HCT116 (cell line): Measurements from ENCODE around the gene CCDC197. TPM values are rescaled to one million over a fixed set of nuclear protein-coding genes. Genes with fewer than 3 reads are reported as not detected.
A peak's percentile ranks its signal among the peaks of the same experiment; 100 is the strongest.

Experiments used
- ATAC-seq: fragments of 200-7000 bp; cut with Tn5 transposase; 2 replicates; pipeline ENCODE4 v1.9.1; 2020; ENCODE audit warnings: mild to moderate bottlenecking, moderate library complexity
- BruUV-seq: library from RNA; stranded (reverse); fragments of 400-500 nt; replicated peaks from 2 replicates; lab custom pipeline; 2021; lab: Mats Ljungman, UMichigan
- CTCF ChIA-PET: fragments of 300-600 bp; sonication (Branson Sonifier 250); formaldehyde crosslinking; loops from one replicate; lab custom pipeline; 2021; ENCODE audit warnings: antibody characterized with exemption; lab: Charles Lee
- POLR2A ChIA-PET: fragments of 300-600, 350-600 bp; sonication (Branson Sonifier 250); formaldehyde crosslinking; loops from one replicate; lab custom pipeline; 2021; ENCODE audit warnings: antibody characterized with exemption; lab: Charles Lee
- RAD21 ChIA-PET, 2 experiments: fragments of 300-600 bp; sonication (Branson Sonifier 250); formaldehyde crosslinking; loops; one replicate each; lab custom pipeline; 2023; ENCODE audit warnings: low total read pairs in 2 of 2; ENCODE audit not compliant: uncharacterized antibody in 2 of 2, unreplicated experiment in 2 of 2, low non-redundant PET in 1 of 2; lab: Charles Lee
- DNase-seq: peaks from one replicate; pipeline ENCODE4 v3.0.0-alpha.2; 2010; ENCODE audit warnings: low read depth, low spot score
- H2AFZ ChIP-seq: fragments of 200-600 bp; shearing (Covaris generic), sonication (generic); 2 replicates; pipeline ENCODE4 v1.6.1; 2017; ENCODE audit warnings: low read depth, mixed run types, mixed read lengths, antibody characterized with exemption, low read length; ENCODE audit not compliant: poor library complexity, severe bottlenecking
- H3K27ac ChIP-seq: 2 replicates; pipeline ENCODE4 v1.5.1; 2012; ENCODE audit warnings: low read depth, low read length
- H3K27me3 ChIP-seq: fragments of 200-600 bp; sonication (generic); 2 replicates; pipeline ENCODE4 v1.6.1; 2016; ENCODE audit warnings: mixed run types, low read length, mixed read lengths; ENCODE audit not compliant: insufficient read depth
- H3K36me3 ChIP-seq, 2 experiments: fragments of 200-500 bp in 1 of 2; fragments of 200-600 bp in 1 of 2; sonication (Bioruptor generic) in 1 of 2; sonication (generic) in 1 of 2; 2 replicates each; pipeline versions ENCODE4 v1.5.1 to v1.6.1; 2014 to 2016; ENCODE audit warnings: low read length in 2 of 2, inconsistent platforms in 1 of 2, mixed read lengths in 1 of 2, mixed run types in 1 of 2; ENCODE audit not compliant: insufficient read depth in 2 of 2, control insufficient read depth in 1 of 2
- H3K4me1 ChIP-seq, 2 experiments: fragments of 200-600 bp in 1 of 2; sonication (generic) in 1 of 2; 2 replicates each; pipeline versions ENCODE4 v1.5.1 to v1.6.1; 2012 to 2017; ENCODE audit warnings: low read length in 2 of 2, inconsistent platforms in 1 of 2, mild to moderate bottlenecking in 1 of 2, mixed read lengths in 1 of 2, mixed run types in 1 of 2, moderate library complexity in 1 of 2; ENCODE audit not compliant: insufficient read depth in 2 of 2, control insufficient read depth in 1 of 2
- H3K4me2 ChIP-seq: fragments of 200-600 bp; sonication (generic); 2 replicates; pipeline ENCODE4 v1.6.1; 2017; ENCODE audit warnings: mixed run types, low read length, mixed read lengths
- H3K4me3 ChIP-seq, 2 experiments: fragments of 200-600 bp in 1 of 2; sonication (generic) in 1 of 2; replicated peaks in 1 of 2; 2 replicates each; pipeline ENCODE4 v1.5.1; 2011 to 2016; ENCODE audit warnings: low read length in 2 of 2, control low read depth in 1 of 2, low read depth in 1 of 2, mild to moderate bottlenecking in 1 of 2, mixed read lengths in 1 of 2, mixed run types in 1 of 2
- H3K79me2 ChIP-seq: fragments of 200-600 bp; sonication (generic); 2 replicates; pipeline ENCODE4 v1.6.1; 2017; ENCODE audit warnings: mild to moderate bottlenecking, mixed run types, low read length, moderate library complexity, mixed read lengths; ENCODE audit not compliant: insufficient read depth
- H3K9ac ChIP-seq: fragments of 200-600 bp; sonication (generic); 2 replicates; pipeline ENCODE4 v1.6.1; 2016; ENCODE audit warnings: low read length, mixed read lengths
- H3K9me2 ChIP-seq: fragments of 200-600 bp; sonication (generic), shearing (Covaris generic); 2 replicates; pipeline ENCODE4 v1.6.1; 2017; ENCODE audit warnings: mixed run types, mild to moderate bottlenecking, moderate library complexity; ENCODE audit not compliant: insufficient read depth
- H3K9me3 ChIP-seq, 2 experiments: fragments of 200-500 bp in 1 of 2; fragments of 200-600 bp in 1 of 2; sonication (Bioruptor generic) in 1 of 2; sonication (generic) in 1 of 2; 2 replicates each; pipeline ENCODE4 v1.6.1; 2014 to 2017; ENCODE audit warnings: low read length in 2 of 2, mixed read lengths in 2 of 2, inconsistent platforms in 1 of 2, low read depth in 1 of 2, mild to moderate bottlenecking in 1 of 2, mixed run types in 1 of 2, moderate library complexity in 1 of 2; ENCODE audit not compliant: control insufficient read depth in 1 of 2, insufficient read depth in 1 of 2
- H4K20me1 ChIP-seq: fragments of 200-600 bp; sonication (generic), shearing (Covaris generic); 2 replicates; pipeline ENCODE4 v1.6.1; 2017; ENCODE audit warnings: mixed run types, mild to moderate bottlenecking, moderate library complexity; ENCODE audit not compliant: insufficient read depth
- CBX3 ChIP-seq: IDR thresholded peaks from 2 replicates; pipeline ENCODE4 v1.6.1; 2012; ENCODE audit warnings: low read depth
- CEBPB ChIP-seq: IDR thresholded peaks from 2 replicates; pipeline ENCODE4 v1.6.1; 2012; ENCODE audit warnings: low read depth
- EGR1 ChIP-seq: IDR thresholded peaks from 2 replicates; pipeline ENCODE4 v1.6.1; 2012; ENCODE audit warnings: low read depth
- EZH2 ChIP-seq: fragments of 200-600 bp; sonication (generic); IDR thresholded peaks from 2 replicates; pipeline ENCODE4 v1.6.1; 2017; ENCODE audit warnings: antibody characterized with exemption, mixed run types
- JUND ChIP-seq: IDR thresholded peaks from 2 replicates; pipeline ENCODE4 v1.6.1; 2012
- MAX ChIP-seq: IDR thresholded peaks from 2 replicates; pipeline ENCODE4 v1.6.1; 2012
- POLR2A ChIP-seq: IDR thresholded peaks from 2 replicates; pipeline ENCODE4 v1.7.0; 2011; ENCODE audit warnings: borderline replicate concordance; ENCODE audit not compliant: insufficient read depth, insufficient read length; ENCODE audit errors: extremely low read depth
- POLR2AphosphoS5 ChIP-seq: IDR thresholded peaks from 2 replicates; pipeline ENCODE4 v1.6.1; 2011; ENCODE audit warnings: mild to moderate bottlenecking, low read depth, low read length, moderate library complexity
- SRF ChIP-seq: IDR thresholded peaks from 2 replicates; pipeline ENCODE4 v1.6.1; 2012; ENCODE audit warnings: low read depth
- YY1 ChIP-seq: IDR thresholded peaks from 2 replicates; pipeline ENCODE4 v1.6.1; 2011; ENCODE audit warnings: low read length, low read depth, moderate library complexity, mild to moderate bottlenecking; ENCODE audit not compliant: insufficient replicate concordance; ENCODE audit errors: extremely low read depth
- ZFX ChIP-seq: fragments of 450-650 bp; IDR thresholded peaks from 2 replicates; pipeline ENCODE4 v1.6.1; 2017
- ZNF274 ChIP-seq: fragments of 200-500 bp; sonication (Bioruptor generic); IDR thresholded peaks from 2 replicates; pipeline ENCODE4 v1.6.1; 2014; ENCODE audit warnings: mild to moderate bottlenecking, low read depth, low read length, inconsistent platforms
- intact Hi-C: fragments of 100-400 bp; cut with micrococcal nuclease; formaldehyde crosslinking; loops from 2 replicates; pipeline ENCODE4 v1.10.0; 2022
- total RNA-seq: library from RNA; stranded (reverse); gene quantifications from one replicate; pipeline ENCODE4 v1.2.1, GENCODE V29; 2021; ENCODE audit not compliant: unreplicated experiment
- TF ChIP-seq, protein P1 (sequence below): IDR thresholded peaks from 2 replicates; pipeline ENCODE4 v1.6.1; 2012
- TF ChIP-seq, protein P2 (sequence below), 3 experiments: fragments of 200-600 bp in 1 of 3; sonication (generic) in 1 of 3; IDR thresholded peaks in 2 of 3; conservative IDR thresholded peaks in 1 of 3; 2 replicates each; pipeline ENCODE4 v1.5.1; 2012 to 2017; ENCODE audit warnings: low read depth in 2 of 3, low read length in 2 of 3, antibody characterized with exemption in 1 of 3, borderline replicate concordance in 1 of 3, control low read depth in 1 of 3, mild to moderate bottlenecking in 1 of 3, mixed read lengths in 1 of 3, mixed run types in 1 of 3, moderate library complexity in 1 of 3; ENCODE audit not compliant: insufficient read depth in 1 of 3

The CCDC197 gene
- total RNA-seq, 1 experiment from 2014 or later, result not detected

GRCh38 chr14:94026889-94027469 lies 29.9 kb downstream of the CCDC197 start:
- ChIA-PET POLR2A (no interaction called here), CTCF (interaction anchor here (1.0 to 2.8 kb wide), 5 partner anchors 9 to 105 kb away, joined by 3 to 21 read pairs (median 12); no protein-coding TSS in a partner anchor), RAD21 (interaction anchor here in 1 of 2 experiments (1.8 kb wide), 1 partner anchor 110 kb away, joined by 6 read pairs; no protein-coding TSS in a partner anchor)
- DNase-seq (no peak), ATAC-seq (no peak)
- no TSS peak for BruUV-seq
- Histone ChIP-seq H3K4me3 (peak overlapping the region; percentile 49 to 66), H3K27ac (peak overlapping the region; percentile 6; the same call in 1 of the 2 replicates), H3K79me2 (no peaks in the 10 kb centered on the region; the same call in 1 of the 2 replicates), H2AFZ (no peak overlapping the region), H3K4me2 (peak overlapping the region; percentile 93), H3K9me3 (no peaks in the 10 kb centered on the region), H4K20me1 (no peaks in the 10 kb centered on the region), H3K4me1 (peaks cover 29 to 54% of the 10 kb centered on the region in 2 experiments), H3K9ac (peak overlapping the region; percentile 75), H3K36me3 (no peaks in the 10 kb centered on the region), H3K27me3 (no peaks in the 10 kb centered on the region), H3K9me2 (no peaks in the 10 kb centered on the region)
- TF ChIP-seq, protein P1, sequence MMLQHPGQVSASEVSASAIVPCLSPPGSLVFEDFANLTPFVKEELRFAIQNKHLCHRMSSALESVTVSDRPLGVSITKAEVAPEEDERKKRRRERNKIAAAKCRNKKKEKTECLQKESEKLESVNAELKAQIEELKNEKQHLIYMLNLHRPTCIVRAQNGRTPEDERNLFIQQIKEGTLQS, result no peak
- TF ChIP-seq ZNF274 (no peak), POLR2A (no peak), ZFX (no peak), POLR2AphosphoS5 (no peak), EZH2 (no peak), MAX (no peak), EGR1 (no peak), YY1 (no peak), JUND (no peak), CEBPB (no peak), CBX3 (no peak), SRF (no peak)
- TF ChIP-seq, protein P2, sequence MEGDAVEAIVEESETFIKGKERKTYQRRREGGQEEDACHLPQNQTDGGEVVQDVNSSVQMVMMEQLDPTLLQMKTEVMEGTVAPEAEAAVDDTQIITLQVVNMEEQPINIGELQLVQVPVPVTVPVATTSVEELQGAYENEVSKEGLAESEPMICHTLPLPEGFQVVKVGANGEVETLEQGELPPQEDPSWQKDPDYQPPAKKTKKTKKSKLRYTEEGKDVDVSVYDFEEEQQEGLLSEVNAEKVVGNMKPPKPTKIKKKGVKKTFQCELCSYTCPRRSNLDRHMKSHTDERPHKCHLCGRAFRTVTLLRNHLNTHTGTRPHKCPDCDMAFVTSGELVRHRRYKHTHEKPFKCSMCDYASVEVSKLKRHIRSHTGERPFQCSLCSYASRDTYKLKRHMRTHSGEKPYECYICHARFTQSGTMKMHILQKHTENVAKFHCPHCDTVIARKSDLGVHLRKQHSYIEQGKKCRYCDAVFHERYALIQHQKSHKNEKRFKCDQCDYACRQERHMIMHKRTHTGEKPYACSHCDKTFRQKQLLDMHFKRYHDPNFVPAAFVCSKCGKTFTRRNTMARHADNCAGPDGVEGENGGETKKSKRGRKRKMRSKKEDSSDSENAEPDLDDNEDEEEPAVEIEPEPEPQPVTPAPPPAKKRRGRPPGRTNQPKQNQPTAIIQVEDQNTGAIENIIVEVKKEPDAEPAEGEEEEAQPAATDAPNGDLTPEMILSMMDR (IDR thresholded peaks at IDR 0.05 in 2 of 3, conservative IDR thresholded peaks at IDR 0.05 in 1 of 3; ENCODE audit: borderline replicate concordance in 1 of 3, insufficient read depth in 1 of 3, low read depth in 2 of 3, low read length in 2 of 3), result no peak
- intact Hi-C loops, result no loop called here
